DMS114 treated with DMSO at 0.1 percent for 48 hours (cell line): Measurements from ENCODE around the gene CD177.
"Not testable (repeated sequence)": the region's sequence is repeated elsewhere in the genome, so short reads cannot be mapped to it uniquely, and the experiment has no call there.

Source experiments
- DNase-seq: peaks from one replicate; lab custom pipeline; 2025; ENCODE audit not compliant: unreplicated experiment; lab: John Stamatoyannopoulos, UW

CD177 gene

GRCh38 chr19:43331435-43332010, 22.0 kb upstream of the CD177 start:
- DNase-seq = no peak

- DNase-seq = no peak
These were observed 21.2 kb upstream of the CD177 start for GRCh38 chr19:43332058-43332922.

GRCh38 chr19:43336508-43336907, 17.0 kb upstream of the CD177 start:
- DNase-seq = not testable (repeated sequence)

GRCh38 chr19:43337737-43338136, 15.7 kb upstream of the CD177 start:
- no peak for DNase-seq

GRCh38 chr19:43338530-43338929, 15.0 kb upstream of the CD177 start:
- no peak for DNase-seq

- DNase-seq = not testable (repeated sequence)
These were observed 14.1 kb upstream of the CD177 start for GRCh38 chr19:43339243-43339930.

GRCh38 chr19:43340101-43340500, 13.4 kb upstream of the CD177 start:
- not testable (repeated sequence) for DNase-seq

GRCh38 chr19:43341098-43341497, 12.4 kb upstream of the CD177 start:
- not testable (repeated sequence) for DNase-seq

GRCh38 chr19:43342104-43342503, 11.4 kb upstream of the CD177 start:
- not testable (repeated sequence) for DNase-seq

GRCh38 chr19:43344347-43344925, 9.1 kb upstream of the CD177 start:
- not testable (repeated sequence) for DNase-seq

- DNase-seq = not testable (repeated sequence)
These were observed 3.7 kb upstream of the CD177 start for GRCh38 chr19:43349813-43350212.

- DNase-seq = no peak
These were observed 1.3 kb upstream of the CD177 start for GRCh38 chr19:43351998-43352746.

GRCh38 chr19:43354305-43354627, 780 bp downstream of the CD177 start:
- no peak for DNase-seq

GRCh38 chr19:43356749-43357148, 3.3 kb downstream of the CD177 start:
- DNase-seq = not testable (repeated sequence)

- no peak for DNase-seq
These were observed 8.7 kb downstream of the CD177 start for GRCh38 chr19:43362179-43362578.

GRCh38 chr19:43362745-43363144, 9.3 kb downstream of the CD177 start:
- no peak for DNase-seq

- DNase-seq = not testable (repeated sequence)
These were observed 12.2 kb downstream of the CD177 start for GRCh38 chr19:43365677-43366076.

- no peak for DNase-seq
These were observed 14.3 kb downstream of the CD177 start for GRCh38 chr19:43367822-43368221.

- not testable (repeated sequence) for DNase-seq
These were observed 15.4 kb downstream of the CD177 start for GRCh38 chr19:43368897-43369296.

- no peak for DNase-seq
These were observed 18.4 kb downstream of the CD177 start for GRCh38 chr19:43371909-43372308.

- DNase-seq = no peak
These were observed 19.0 kb downstream of the CD177 start for GRCh38 chr19:43372462-43372861.
